GM21825 (cell line): ENCODE results near the gene SPSB1.

ENCODE experiments used
- ATAC-seq: cut with Tn5 transposase; IDR thresholded peaks from one replicate; pipeline ENCODE4 v1.9.1; 2021; ENCODE audit warnings: mild to moderate bottlenecking, moderate library complexity; ENCODE audit not compliant: unreplicated experiment

SPSB1 gene

DNA sequence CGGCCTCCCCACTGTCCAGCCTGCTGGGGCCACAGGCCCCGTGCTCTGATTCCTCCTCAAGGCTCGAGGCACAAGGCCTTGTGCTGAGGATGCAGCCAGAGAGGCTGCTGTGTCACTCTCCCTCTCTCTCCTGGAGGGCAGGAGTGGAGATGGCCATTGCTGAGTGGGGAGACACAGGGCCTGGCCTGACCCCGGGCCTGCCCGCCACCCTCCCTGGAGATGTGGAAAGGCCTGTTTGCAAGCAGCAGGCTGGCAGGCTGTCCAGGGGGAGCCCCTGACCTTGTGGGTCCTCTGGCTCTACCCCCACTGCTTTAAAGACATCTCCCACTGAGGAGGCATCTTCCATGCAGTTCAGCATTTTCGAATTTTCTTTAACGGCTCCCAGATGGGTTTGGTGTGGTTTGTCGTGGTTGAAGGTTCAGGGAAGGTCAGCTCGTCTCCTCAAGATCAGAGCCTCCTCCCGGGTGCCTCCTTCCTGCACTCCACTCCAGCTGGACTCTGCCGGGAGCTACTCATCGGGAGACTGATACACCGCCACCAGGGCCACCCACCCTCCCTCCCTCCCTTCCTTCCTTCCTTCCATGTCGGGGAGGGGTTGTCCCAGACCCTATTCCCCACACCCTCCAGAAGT lies 69.1 kb downstream of the SPSB1 start:
- ATAC-seq, result no peak

DNA sequence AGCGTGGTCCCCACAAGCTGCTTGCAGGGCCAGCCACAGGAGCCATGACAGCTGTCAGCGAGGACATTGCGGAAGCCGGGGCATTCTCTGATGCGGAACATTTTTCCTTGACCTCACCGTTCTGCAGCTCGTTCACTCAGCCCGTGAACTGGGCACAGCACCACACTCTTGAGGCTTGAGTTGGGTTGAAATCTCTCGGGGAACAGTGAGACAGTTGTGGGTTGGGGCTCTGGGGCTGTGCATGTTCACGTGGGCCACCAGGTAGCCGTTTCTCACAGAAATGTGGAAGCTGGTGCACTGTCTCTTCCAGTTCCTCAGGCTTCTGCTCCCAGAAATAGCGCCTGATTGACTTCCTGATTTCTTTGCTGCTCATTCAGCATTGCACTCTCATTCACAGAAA lies 69.8 kb downstream of the SPSB1 start:
- ATAC-seq, result no peak

DNA sequence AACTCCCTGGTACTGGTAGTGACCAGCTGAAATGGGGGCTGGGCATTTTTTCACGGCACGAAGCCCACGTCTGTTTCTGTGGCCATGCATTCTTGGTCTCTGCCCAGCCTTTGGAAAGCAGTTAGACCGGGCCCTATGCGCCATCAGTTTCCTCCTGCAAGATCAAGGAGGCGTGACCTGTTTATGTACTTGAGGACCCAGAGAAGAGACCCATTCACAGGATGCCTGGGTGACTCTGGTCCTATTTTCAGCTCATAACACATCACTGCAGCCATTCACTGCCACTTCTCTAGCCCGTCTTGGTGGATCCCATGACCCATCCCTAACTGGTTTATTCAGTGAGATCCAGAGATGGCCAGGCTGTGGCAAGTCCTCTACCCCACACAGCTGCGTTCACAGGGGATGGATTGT lies 70.4 kb downstream of the SPSB1 start:
- ATAC-seq, result no peak

DNA sequence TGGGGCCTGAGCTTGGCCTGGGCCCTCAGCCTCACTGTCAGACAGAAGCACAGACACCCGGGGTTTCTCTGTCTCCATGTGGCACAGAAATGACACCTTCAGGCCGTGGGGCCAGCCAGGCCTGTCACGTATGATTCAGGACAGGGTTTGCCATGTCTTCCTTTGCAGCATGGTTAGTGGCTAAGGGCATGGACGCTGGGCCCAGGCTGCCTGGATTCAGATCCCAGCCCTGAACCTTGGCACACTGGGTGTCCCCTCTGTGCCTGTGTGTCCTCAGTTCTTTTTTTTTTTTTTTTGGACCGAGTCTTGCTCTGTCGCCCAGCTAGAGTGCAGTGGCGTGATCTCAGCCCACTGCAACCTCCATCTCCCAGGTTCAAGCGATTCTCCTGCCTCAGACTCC lies 73.6 kb downstream of the SPSB1 start:
- no peak for ATAC-seq

DNA sequence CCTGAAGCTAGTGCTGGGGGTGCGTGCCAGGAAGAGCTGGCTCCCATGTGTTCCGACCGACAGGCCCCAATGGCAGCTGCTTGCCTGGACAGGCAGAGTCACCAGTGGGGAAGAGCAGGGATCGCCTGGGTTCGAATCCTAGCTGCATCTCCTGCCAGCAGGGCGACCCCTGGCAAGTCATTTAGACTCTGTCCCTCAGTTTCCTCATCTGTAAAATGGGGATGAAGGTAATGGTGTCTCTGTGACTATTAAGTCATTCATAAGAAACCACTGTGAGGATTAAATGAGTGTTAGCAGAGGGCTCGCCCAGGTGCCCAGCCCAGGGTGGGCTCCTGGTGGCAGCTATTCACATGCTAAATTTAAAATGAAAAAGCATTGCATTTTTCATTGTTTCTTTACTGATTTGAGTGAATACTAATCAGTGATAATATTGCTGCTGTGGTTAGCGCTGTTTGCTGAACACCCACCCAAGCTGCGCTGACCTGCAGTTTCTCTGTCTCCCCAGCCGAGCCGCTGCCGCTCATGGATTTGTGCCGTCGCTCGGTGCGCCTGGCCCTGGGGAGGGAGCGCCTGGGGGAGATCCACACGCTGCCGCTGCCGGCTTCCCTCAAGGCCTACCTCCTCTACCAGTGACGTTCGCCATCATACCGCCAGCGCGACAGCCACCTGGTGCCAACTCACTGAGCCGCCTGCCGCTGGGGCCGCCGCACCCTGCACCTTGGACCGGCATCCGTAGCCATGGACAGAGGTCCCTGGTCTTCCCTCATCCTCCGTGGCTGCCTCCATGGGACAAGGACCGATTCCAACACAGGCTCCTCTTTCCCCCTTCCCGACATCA lies 74.5 kb downstream of the SPSB1 start:
- ATAC-seq, result no peak

DNA sequence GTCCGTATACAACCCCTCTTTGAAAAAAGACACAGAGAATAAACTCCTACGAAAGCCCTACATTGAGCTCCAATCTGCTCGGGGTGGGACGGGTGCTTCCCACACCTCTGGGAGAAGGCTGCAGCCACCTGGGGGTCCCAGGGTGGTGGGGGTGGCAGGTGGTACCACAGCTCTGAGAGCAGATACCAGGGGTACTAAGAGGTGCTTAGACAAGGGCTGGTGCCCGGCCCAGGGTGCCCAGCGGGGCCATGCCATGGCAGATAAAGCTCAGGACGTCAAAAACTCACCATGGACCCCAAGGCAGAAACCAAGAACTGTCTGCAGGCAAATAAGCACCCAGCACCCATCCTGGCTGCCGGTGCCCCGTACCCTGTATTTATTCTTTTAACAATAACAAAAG lies 75.1 kb downstream of the SPSB1 start:
- no peak for ATAC-seq

DNA sequence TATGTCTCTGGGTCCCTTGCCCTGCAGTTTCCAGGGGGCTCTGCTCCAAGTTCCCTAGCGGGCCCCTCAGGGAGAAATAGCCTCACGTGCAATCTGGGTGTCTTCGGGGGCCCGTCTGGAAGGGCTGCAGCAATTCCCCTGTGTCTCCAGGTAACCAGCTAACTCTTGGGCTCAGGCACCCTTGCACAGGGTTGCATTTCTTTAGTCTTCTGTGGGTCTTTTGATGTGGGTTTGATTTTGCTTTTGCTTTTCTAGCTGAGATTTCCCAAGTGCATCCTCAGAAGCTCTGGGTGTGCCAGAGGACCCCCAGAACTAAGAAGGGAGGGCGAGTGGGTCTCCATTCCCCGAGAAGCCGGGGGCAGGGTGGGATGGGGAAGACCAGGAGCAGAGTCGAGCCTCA lies 75.7 kb downstream of the SPSB1 start:
- ATAC-seq, result no peak

DNA sequence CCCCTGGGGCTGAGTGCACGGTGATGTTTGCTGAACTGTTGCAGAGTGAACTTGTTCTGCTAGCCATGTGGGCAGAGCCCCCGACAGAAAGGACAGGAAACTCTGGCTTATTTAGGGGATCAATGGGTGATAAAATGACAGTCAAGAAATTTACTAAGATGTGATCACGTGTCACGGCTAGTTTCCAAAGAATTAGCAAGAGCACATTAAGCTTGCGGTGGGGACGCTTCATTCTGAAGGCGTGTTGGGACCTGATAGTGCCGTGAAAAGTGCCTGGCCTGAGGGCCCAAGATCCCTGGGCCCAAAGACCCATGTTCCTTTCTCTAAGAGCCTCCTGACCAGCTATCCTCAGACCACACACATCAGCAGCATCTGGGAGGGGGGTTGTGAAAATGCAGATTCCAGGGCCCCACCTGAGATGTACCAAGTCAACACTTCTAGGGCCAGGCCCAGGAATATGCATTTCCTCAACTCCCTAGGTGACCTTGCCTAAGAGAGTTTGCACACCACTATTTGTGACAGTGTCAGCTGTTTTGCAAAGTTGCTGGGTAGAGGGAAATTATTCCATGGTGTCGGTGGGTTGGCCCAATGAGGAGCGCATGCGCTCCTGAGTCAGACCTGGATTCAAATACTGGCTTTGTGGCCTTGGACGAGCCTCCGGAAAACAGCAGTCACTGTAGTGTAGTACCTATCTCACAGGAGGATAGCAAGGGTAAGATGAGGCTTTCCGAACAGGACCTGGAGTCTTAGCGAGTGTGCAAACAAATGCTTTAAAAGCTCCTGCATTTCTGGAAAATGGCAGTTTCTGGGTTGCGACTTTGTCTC lies 77.5 kb downstream of the SPSB1 start:
- ATAC-seq, result no peak

DNA sequence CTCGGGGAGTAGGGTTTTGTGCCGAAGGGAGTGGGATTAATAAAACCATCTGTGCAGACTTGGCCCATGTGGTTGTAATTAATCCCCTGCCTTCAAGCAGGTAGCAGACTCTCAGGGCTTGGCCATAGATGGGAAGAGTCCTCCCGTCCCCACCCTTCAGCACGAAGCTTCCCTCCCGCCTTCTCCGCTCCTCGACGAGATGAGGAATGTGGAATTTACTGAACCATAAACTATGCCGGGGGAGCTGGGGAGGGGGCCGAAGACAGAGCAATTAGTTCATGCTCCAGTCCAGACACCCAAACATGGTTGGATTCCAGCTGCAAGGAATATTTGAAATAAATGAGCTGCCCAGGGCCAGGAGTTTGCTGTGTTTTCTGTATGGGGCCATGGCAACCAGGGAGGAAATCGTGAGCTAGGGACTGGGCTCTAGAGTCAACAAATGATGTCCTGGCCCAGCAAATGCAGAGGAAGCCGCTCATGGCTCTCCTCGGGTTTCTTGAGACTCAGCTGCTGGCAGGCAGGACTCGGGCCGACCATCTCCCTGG lies 78.8 kb downstream of the SPSB1 start:
- no peak for ATAC-seq

DNA sequence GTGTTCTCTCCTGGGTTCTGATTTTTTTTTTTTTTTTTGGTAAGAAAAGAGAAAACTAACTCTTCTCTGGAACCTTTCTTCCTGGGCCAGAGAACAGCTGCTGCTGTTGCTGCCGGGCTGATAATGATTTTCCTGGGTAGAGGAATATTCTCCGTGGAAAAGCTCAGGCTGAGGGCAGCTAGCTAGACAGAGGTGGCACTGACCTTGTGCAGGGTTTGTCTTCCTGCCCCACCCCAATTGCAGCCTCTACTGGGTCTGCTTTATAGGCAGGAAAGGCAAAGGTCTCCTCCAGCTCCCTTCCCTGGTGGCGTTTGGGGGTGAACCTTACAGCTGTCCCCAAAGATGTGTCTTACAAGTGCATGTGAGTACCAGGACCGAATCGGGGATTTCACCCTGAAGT lies 79.3 kb downstream of the SPSB1 start:
- no peak for ATAC-seq

DNA sequence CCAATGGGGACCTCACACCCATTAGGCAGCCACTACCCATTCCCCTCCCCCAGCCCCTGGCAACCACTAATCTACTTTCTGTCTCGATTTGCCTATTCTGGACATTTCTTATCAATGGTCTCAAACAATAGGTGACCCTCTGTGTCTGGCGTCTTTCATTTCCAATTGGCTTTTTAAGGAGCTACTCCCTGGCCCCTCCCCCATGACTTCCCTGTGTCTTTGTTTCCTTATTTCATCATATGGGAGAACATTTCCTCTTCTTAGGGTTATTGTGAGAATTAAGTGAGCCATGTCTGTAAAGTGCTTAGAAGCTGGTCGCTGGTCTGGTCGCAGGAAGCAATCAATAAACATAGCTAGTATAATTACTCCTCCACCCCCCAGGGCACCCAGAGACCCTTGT lies 80.9 kb downstream of the SPSB1 start:
- no peak for ATAC-seq

DNA sequence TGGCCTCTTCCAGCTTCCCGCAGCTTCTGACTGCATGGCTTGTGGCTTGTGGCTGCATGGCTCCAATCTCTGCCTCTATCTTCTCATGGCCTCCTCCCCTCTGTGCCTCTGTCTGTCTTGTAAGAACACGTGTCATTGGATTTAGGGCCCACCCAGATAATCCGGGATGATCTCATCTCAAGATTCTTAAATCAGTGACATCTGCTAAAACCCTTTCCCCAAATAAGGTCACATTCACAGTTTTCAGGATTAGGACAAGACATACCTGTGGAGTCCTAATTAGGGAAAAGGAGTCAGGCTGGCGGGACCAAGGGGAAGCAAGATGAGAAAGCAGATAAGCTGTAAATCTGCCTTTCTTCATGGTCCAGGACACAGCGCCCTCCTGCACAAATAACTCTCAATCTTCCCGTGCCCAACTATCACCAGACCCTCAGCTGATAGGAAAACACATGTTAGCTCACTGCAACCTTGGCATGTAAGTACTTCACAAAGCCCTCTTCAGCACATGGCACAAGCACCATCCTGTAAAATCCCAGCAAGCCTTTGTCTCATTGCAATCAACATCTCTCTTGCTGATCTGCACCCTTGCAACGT lies 82.2 kb downstream of the SPSB1 start:
- ATAC-seq, result no peak

DNA sequence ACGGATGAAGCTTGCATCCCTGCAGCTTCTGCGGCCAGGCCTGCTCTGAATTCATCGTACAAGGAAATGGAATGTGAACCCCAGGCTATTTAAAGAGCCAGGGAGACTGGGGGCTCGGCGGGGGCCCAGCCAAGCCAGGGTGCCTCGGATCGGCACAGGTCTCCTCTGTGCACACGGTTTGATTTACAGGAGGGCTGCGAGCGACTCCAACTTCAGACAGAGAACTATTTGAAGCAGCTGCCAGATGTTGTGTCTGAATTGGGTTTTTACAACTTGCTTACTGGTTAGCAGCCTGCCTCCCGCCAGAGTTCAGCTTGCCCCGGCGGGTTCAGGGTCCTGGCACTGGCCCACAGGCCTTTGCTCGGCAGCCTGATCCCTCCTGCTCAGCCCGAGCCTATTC lies 83.2 kb downstream of the SPSB1 start:
- no peak for ATAC-seq

DNA sequence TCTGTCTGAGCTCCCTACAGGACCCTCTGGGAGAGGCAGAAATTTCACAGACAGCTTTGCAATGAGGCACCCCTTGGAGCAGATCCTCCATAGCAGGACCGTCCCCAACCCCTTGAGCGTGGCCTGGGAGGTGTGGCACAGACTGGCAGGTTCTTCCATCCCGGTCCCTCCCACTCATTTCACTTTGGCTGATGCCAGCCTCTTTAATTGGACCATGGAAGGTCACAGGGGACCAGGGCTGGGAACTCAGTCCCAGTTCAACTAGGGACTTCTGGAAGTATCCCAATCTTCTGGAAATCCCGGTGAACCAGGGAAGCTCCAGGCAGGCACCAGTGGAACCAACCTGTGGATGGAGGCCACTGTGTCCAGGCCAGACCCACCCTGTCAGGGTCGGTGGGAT lies 83.7 kb downstream of the SPSB1 start:
- ATAC-seq, result no peak

DNA sequence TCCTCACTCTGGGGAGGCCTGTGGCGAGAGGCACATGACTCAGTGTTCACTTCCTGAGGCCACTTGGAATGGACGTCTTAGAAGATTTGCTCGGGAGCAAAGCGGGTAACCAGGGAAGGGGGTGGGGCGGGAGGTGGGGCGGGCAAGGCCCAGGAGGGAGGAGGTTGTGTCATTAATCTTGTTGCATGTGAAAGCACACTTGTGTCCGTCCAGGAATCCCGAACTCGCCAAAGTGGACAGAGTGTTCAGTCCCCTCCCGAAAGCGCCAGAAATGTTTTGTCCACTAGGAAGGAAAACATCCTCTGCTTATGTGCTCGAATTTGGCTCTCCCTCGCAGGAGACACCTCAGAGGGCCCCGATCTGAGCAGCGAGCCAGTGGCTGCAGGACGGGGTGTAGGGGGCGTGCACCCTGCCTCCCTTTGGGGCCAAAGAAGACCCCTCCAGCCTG lies 84.2 kb downstream of the SPSB1 start:
- ATAC-seq, result no peak

DNA sequence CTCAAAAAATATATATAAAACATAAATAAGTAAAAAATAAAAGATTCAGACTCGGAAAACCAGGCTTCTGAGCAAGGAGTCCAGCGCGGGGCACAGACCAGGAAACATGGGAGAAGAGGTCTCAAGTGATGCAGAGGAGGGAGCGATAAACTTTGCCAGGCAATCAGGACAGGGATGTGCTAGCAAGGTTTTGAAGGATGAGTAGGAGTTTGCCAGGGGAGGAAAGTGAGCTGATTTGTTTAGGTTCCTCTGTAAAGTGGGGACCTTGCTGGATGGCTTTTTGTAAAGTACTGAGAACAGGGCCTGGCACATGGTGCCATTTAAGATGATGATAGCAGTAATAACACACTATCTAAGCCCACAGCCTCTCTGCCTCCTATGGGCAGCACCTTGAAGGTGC lies 86.1 kb downstream of the SPSB1 start:
- ATAC-seq, result no peak

DNA sequence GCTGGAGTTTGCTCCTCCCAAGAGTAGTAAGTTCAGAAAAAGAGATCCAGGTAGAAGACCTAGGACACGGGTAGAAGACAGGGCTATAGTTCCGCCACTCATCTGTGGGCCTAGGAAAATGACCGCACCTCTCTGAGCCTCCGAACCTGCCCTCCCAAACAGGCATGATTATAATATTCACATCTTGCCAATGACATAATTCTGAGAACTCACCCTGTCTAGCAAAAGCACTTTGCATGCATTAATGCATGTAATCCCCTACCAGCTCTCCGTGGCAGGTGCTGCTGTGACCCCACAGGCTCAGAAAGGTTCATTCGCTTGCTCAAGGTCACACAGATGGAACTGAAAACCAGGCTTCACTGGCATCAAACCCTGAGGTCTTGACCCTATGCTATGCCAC lies 88.0 kb downstream of the SPSB1 start:
- ATAC-seq, result no peak

DNA sequence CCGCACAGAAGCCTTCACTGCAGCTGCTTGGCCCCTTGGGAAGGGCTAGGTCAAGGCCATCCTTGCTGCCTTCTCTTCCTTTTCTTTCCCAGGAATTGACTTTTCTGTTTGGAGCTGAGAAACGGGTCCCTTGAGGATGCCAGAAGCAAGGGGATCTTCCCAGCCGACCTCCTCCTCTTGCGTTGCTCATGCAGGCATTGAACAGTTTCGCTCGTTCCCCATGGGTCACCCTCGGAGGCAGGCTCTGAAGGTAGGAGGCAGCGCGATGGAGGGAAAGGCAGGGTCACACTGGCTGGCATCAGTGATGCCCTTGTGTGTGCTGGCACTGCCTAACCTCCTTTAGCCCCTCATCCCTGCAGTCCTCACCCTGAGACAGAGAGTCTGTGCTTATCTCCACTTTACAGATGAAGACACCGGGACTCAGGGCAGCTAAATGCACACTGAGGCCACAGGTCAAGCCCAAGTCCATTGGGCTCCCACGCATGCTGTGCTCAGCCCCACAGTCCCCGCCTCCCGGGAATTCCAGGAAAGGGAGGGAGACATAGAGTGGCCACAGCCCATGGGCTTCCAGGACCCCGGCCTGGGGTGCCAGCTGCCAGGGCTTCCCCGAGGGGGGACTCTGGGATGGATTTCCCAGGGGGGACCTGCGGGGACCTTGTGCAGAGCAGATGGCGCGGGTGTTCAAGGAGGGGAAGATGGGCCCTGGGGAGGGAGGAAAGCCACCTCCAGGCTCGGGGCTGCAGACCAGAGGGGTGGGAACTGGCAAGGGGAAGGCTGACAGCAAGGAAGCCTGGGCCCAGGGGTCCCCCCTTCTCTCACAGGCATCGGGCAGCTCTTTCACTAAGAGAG lies 90.2 kb downstream of the SPSB1 start:
- no peak for ATAC-seq

DNA sequence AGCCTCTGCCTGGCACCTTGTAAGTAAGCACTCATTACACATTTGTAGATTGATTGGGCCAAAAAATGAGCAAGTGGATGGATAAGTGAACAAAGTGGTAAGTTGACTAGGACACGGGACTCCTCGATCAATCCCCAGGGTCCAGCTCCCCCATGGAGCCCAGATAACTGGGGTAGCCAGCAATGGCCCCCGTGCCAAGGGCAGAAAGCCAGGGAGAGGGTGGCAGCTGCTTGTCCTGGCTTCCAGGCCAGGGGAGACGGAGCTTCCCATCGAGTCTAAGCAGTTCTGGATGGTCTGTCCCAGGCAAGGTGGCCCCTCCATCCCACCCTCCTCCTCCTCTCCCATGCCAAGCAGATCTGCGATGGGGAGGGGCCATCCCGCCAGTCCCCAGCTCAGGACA lies 91.4 kb downstream of the SPSB1 start:
- ATAC-seq, result no peak

DNA sequence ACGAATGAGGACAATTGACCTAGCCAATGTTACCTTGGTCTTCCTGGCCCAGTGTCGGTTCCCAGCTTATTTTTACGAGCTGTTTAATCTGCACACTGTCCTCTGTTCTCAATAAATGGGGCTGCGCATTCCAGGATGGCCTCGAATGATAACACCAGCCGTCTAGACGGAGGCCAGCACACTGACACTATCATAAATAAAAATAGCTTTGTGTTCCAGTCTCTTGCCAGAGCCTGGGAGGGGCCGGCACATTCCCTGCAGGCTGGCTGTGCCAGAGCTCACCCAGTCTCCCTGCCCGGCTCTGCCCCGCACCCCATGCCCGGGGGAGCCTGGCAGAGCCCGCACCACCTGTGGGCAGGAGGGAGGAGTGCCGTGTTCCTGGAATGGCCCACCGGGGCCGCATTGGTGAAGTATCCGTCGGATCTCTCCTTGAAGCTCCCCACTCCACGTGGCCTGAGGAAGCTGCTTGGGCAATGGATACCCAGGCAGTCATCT lies 92.1 kb downstream of the SPSB1 start:
- ATAC-seq, result no peak
